ENCODE measurements around the gene DOCK11. TPM values are rescaled to one million over a fixed set of nuclear protein-coding genes. Genes with fewer than 3 reads are reported as not detected.
"Not testable (repeated sequence)": the region's sequence is repeated elsewhere in the genome, so short reads cannot be mapped to it uniquely, and the experiment has no call there.

The DOCK11 gene
- total RNA-seq, 6 experiments from 2014 or later = 1.1 to 4.4 (median 3.2) TPM

GRCh38 chrX:118706681-118707080 is 211.1 kb downstream of the DOCK11 start:
- Histone ChIP-seq H3K9me3 (no peaks in the 10 kb centered on the region), H3K36me3 (no peaks in the 10 kb centered on the region), H3K27me3 (no peaks in the 10 kb centered on the region), H3K4me1 (no peaks in the 10 kb centered on the region), H3K4me3 (no peak overlapping the region), H3K27ac (no peak overlapping the region)
- 54% methylated on average over 4 of the region's 4 CpGs for WGBS (ENCODE audit: insufficient coverage, low coverage, low lambda C conversion rate, missing lambda C conversion rate)
- DNase-seq (no peak), ATAC-seq (no peak)
- TF ChIP-seq POLR2A (IDR thresholded peaks at IDR 0.05) = no peak
- TF ChIP-seq CTCF (IDR thresholded peaks at IDR 0.05) = no peak
- intact Hi-C loops (cut with DNase I) = no loop called here

- intact Hi-C loops (cut with DNase I) = no loop called here
- no peak for DNase-seq
Observed at GRCh38 chrX:118714521-118714920, 218.9 kb downstream of the DOCK11 start.

GRCh38 chrX:118715917-118716316 is 220.3 kb downstream of the DOCK11 start:
- H3K36me3 ChIP-seq; H3K9me3 ChIP-seq; H3K4me3 ChIP-seq; H3K27me3 ChIP-seq; H3K27ac ChIP-seq; intact Hi-C loops (cut with DNase I); H3K4me1 ChIP-seq; ATAC-seq; DNase-seq: not testable (repeated sequence)
- 73% methylated on average over 7 of the region's 14 CpGs for WGBS (ENCODE audit: insufficient coverage, low coverage, low lambda C conversion rate, missing lambda C conversion rate)

More at GRCh38 chrX:118714521-118714920, 218.9 kb downstream of the DOCK11 start:
- ATAC-seq = no peak
- WGBS (ENCODE audit: insufficient coverage, low coverage, low lambda C conversion rate, missing lambda C conversion rate) = 70% methylated on average over 1 of the region's 1 CpG
- no peaks in the 10 kb centered on the region for H3K27me3 ChIP-seq
- no peaks in the 10 kb centered on the region for H3K9me3 ChIP-seq
- H3K4me1 ChIP-seq = no peaks in the 10 kb centered on the region
- no peaks in the 10 kb centered on the region for H3K36me3 ChIP-seq
- H3K27ac ChIP-seq = no peak overlapping the region
- TF ChIP-seq CTCF (IDR thresholded peaks at IDR 0.05) (no peak), POLR2A (IDR thresholded peaks at IDR 0.05) (no peak)
- no peak overlapping the region for H3K4me3 ChIP-seq

GRCh38 chrX:118716833-118717232 is 221.2 kb downstream of the DOCK11 start:
- ATAC-seq; H3K27ac ChIP-seq; H3K9me3 ChIP-seq; H3K4me1 ChIP-seq; DNase-seq; H3K27me3 ChIP-seq; H3K36me3 ChIP-seq; intact Hi-C loops (cut with DNase I); H3K4me3 ChIP-seq: not testable (repeated sequence)
- 100% methylated on average over 4 of the region's 28 CpGs for WGBS (ENCODE audit: insufficient coverage, low coverage, low lambda C conversion rate, missing lambda C conversion rate)

GRCh38 chrX:118717678-118718391 is 222.2 kb downstream of the DOCK11 start:
- intact Hi-C loops (cut with DNase I) = no loop called here
- Histone ChIP-seq H3K36me3 (no peaks in the 10 kb centered on the region), H3K9me3 (no peaks in the 10 kb centered on the region), H3K27me3 (no peaks in the 10 kb centered on the region), H3K4me1 (no peaks in the 10 kb centered on the region), H3K27ac (no peak overlapping the region), H3K4me3 (no peak overlapping the region)
- DNase-seq (no peak), ATAC-seq (peak in 2 of 4 donors; percentile 34 to 45)
- 66% methylated on average over 13 of the region's 13 CpGs for WGBS (ENCODE audit: insufficient coverage, low coverage, low lambda C conversion rate, missing lambda C conversion rate)
- TF ChIP-seq CTCF (IDR thresholded peaks at IDR 0.05) = no peak
- no peak for TF ChIP-seq POLR2A (IDR thresholded peaks at IDR 0.05)
